DMS 273 treated with DMSO at 0.1 percent for 48 hours (cell line): ENCODE data around the gene ZNF311.

Experiments used
- DNase-seq: peaks from one replicate; lab custom pipeline; 2025; lab: John Stamatoyannopoulos, UW

ZNF311 gene

GRCh38 chr6:29005183-29005885 lies at the start of gene ZNF311:
TSS of gene ZNF311 (minus strand) at chr6:29005315. CDS start at chr6:29003954, 1,361 bp downstream.
- peak; percentile 8 for DNase-seq

- no peak for DNase-seq
Measured at GRCh38 chr6:29051680-29052079, 46.6 kb upstream of the ZNF311 start.

GRCh38 chr6:29045075-29045474 lies 40.0 kb upstream of the ZNF311 start, which contains the start of gene OR2W1:
TSS of gene OR2W1 (minus strand) at chr6:29045175. CDS start at chr6:29045175, 0 bp downstream.
- no peak for DNase-seq

- no peak for DNase-seq
Measured at GRCh38 chr6:29035951-29036350, 30.8 kb upstream of the ZNF311 start.

GRCh38 chr6:29028821-29029220 lies 23.7 kb upstream of the ZNF311 start:
- no peak for DNase-seq

GRCh38 chr6:29025927-29026585 lies 20.9 kb upstream of the ZNF311 start:
- DNase-seq: no peak

- no peak for DNase-seq
Measured at GRCh38 chr6:29021434-29021833, 16.3 kb upstream of the ZNF311 start.

GRCh38 chr6:29019629-29020028 lies 14.5 kb upstream of the ZNF311 start:
- DNase-seq: no peak

GRCh38 chr6:29017428-29017802 lies 12.3 kb upstream of the ZNF311 start:
- DNase-seq: no peak

GRCh38 chr6:29016559-29017427 lies 11.7 kb upstream of the ZNF311 start:
- DNase-seq: peak; percentile 64

GRCh38 chr6:29014729-29015608 lies 9.9 kb upstream of the ZNF311 start:
- no peak for DNase-seq

GRCh38 chr6:29011276-29011734 lies 6.2 kb upstream of the ZNF311 start:
- peak; percentile 16 for DNase-seq

- DNase-seq: no peak
Measured at GRCh38 chr6:29009358-29009757, 4.2 kb upstream of the ZNF311 start.

- DNase-seq: no peak
Measured at GRCh38 chr6:29008089-29008488, 3.0 kb upstream of the ZNF311 start.

GRCh38 chr6:28996844-28997510 lies 8.1 kb downstream of the ZNF311 start:
- no peak for DNase-seq

- no peak for DNase-seq
Measured at GRCh38 chr6:28995093-28995650, 9.9 kb downstream of the ZNF311 start.

- no peak for DNase-seq
Measured at GRCh38 chr6:28988536-28989311, 16.4 kb downstream of the ZNF311 start.

GRCh38 chr6:28985462-28986164 lies 19.5 kb downstream of the ZNF311 start:
- DNase-seq: peak; percentile 93

GRCh38 chr6:28983838-28984237 lies 21.3 kb downstream of the ZNF311 start:
- no peak for DNase-seq
